HuH-7 (cell line): ENCODE data around the gene HBA1.
"Not testable (repeated sequence)": the region's sequence is repeated elsewhere in the genome, so short reads cannot be mapped to it uniquely, and the experiment has no call there.

Experiments used
- DNase-seq: peaks from one replicate; pipeline ENCODE4 v3.0.0; 2011; ENCODE audit warnings: low spot score

HBA1 gene

DNA sequence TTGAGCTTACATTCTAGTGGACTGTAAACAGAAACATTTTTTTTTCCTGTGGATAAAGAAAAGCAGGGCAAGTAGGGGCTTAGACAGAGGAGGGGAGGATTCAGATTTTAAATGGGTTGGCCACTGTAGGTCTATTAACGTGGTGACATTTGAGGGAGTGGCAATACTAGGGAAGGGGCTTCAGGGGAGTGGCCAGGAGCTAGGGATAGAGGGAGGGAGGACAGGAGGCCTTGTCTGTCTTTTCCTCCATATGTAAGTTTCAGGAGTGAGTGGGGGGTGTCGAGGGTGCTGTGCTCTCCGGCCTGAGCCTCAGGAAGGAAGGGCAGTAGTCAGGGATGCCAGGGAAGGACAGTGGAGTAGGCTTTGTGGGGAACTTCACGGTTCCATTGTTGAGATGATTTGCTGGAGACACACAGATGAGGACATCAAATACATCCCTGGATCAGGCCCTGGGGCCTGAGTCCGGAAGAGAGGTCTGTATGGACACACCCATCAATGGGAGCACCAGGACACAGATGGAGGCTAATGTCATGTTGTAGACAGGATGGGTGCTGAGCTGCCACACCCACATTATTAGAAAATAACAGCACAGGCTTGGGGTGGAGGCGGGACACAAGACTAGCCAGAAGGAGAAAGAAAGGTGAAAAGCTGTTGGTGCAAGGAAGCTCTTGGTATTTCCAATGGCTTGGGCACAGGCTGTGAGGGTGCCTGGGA is 17.2 kb upstream of the HBA1 start:
- no peak for DNase-seq

DNA sequence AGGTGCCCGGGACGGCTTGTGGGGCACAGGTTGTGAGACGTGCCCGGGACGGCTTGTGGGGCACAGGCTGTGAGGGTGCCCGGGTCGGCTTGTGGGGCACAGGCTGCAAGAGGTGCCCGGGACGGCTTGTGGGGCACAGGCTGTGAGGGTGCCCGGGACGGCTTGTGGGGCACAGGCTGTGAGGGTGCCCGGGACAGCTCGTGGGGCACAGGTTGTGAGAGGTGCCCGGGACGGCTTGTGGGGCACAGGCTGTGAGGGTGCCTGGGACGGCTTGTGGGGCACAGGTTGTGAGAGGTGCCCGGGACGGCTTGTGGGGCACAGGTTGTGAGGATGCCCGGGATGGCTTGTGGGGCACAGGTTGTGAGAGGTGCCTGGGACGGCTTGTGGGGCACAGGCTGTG is 16.2 kb upstream of the HBA1 start:
- not testable (repeated sequence) for DNase-seq

DNA sequence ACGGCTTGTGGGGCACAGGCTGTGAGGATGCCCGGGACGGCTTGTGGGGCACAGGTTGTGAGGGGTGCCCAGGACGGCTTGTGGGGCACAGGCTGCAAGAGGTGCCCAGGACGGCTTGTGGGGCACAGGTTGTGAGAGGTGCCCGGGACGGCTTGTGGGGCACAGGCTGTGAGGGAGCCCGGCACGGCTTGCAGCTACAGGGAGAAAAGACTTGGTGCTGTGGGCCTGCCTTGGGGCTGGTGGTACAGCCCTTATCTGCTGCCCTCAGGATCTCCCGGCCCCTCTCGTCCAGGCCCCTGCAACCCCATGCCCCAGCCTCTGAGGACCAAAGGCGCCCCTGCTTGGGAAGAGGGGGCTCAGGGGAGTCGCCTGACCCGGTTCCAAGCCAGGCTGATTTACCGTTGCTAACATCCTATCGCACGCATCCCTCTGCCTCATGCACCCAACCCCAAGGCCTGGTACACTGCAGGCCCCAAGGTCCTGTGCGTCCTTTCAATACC is 15.7 kb upstream of the HBA1 start:
- DNase-seq, result no peak

DNA sequence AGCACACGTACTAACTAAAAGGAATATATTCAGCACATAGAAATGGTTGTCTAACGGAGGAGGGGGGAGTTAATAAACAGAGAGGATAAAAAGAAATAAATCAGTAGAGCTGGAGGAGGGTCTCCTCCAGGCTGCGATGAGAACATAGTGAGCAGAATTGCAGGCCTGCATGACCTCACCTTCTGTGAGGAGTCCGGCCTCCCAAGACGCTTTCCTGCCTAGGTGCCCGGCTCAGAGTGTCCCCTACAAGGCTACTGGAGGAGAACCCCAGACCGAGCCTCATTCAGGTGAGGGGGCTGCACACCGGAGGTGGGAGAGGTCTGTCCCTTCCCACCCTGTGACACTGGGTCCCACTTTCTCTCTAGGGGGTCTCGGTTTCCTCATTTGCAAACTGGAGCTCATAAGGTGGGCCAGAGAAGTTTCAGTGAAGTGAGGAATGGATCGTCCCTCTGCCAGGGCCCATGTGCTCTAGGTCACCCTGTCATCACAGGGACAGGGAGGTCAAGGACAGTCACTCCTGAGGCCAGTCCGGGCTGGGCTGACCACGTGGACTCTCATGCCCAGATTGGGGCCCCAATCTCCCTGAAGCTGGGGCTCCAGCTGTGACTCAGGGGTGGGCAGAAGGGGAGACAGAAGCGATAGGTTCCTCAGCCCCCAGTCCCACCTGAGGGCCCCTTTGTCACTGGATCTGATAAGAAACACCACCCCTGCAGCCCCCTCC is 14.0 kb upstream of the HBA1 start:
- no peak for DNase-seq

DNA sequence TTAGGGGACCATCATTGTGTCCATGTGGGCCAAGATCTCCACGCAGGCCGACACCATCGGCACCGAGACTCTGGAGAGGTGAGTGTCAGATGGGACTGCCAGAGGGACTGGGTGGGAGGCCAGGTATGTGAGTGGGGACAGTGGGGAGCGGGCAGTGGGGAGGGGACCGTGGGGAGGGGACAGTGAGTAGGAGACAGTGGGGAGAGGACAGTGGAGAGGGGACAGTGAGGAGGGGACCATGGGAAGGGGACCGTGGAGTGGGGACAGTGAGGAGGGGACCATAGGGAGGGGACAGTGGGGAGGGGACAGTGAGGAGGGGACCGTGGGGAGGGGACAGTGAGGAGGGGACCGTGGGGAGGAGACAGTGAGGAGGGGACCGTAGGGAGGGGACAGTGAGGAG is 13.3 kb upstream of the HBA1 start:
- DNase-seq, result not testable (repeated sequence)

DNA sequence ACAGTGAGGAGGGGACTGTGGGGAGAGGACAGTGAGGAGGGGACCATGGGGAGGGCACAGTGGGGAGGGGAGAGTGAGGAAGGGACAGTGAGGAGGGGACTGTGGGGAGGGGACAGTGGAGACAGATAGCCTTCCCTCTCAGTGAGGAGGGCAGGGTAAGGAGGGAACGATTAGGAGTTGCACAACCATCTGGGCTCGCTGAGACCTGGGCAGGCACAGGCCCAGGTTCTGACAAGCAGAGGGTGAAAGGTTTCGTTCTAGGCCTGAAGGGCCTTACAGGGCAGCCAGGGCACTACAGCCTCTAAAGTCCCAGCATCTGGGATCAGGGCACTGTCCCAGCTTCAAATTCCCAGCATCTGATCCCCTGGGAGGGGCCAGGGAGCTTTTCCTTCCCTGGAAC is 12.8 kb upstream of the HBA1 start:
- DNase-seq, result not testable (repeated sequence)

DNA sequence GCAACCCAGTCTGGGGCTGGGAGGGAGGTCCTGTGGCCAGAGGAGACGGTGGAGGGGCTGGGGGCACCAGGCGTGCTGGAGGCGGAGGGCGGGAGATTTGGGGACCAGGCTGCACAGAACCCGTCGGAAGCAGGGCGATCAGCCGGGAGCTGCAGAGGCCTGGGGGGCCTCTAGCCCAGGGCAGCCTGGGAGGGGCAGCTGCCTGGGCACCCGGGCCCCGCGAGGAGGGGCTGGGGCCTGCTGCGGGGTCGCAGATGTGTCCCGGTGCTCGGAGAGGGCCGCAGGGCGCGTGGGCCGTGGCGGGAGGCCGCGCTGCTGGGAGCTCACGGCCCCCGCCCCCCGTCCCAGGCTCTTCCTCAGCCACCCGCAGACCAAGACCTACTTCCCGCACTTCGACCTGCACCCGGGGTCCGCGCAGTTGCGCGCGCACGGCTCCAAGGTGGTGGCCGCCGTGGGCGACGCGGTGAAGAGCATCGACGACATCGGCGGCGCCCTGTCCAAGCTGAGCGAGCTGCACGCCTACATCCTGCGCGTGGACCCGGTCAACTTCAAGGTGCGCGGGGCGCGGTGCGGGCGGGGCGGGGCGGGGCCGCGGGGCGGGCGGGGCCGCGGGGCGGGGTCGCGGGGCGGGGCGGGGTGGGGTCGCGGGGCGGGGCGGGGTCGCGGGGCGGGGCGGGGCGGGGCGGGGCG is 12.2 kb upstream of the HBA1 start:
- DNase-seq, result not testable (repeated sequence)

DNA sequence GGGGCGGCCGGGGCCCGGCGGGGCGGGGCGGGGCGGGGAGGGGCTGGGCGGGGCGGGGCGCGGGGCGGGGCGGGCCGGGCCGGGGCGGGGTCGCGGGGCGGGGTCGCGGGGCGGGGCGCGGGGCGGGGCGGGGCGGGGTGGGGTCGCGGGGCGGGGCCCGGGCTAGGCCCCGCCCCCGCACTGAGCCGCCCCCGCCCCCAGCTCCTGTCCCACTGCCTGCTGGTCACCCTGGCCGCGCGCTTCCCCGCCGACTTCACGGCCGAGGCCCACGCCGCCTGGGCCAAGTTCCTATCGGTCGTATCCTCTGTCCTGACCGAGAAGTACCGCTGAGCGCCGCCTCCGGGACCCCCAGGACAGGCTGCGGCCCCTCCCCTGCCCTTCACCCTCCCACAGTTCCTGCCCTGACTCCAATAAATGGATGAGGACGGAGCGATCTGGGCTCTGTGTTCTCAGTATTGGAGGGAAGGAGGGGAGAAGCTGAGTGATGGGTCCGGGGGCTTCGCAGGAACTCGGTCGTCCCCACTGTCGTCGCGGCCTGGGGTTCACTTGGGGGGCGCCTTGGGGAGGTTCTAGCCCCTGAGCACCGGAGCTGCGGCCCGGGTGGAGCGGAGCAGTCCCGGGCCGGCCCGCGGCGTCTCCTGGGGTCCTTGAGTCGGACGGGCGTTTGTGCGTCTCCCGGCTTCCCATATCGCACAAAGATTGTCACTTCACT is 11.5 kb upstream of the HBA1 start:
- no peak for DNase-seq

DNA sequence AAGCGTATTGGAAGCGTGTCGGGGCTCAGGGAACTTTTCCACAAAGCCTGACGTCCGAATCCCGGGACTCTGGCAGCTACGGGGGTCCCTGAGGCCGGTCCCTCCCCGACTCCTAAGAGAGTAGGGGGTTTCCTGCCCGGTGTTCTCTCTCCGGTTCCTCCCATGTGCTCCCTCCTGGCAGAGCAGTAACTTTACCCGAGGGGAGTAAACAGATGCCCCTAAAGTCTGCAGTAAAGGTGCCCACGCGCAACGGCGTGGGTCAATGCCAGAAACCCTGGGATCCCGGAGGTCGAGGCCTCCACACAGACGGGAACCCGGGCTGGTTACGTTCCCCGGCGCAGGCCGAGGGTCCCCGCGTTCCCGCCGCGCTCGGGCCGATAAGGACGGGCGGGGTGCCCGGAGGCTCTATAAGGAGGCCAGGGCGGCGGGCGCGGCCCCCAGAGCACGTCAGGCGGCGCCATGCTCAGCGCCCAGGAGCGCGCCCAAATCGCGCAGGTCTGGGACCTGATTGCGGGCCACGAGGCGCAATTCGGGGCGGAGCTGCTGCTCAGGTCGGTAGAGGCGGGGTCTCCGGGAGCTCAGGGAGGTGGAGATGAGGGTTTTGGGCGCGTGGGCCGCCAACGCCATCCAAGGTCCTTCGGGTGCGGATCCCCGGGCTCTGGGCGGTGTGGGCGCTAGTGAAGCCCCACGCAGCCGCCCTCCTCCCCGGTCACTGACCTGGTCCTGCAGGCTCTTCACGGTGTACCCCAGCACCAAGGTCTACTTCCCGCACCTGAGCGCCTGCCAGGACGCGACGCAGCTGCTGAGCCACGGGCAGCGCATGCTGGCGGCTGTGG is 10.7 kb upstream of the HBA1 start, which contains the start of gene HBM:
Gene HBM (plus strand): TSS at position 440 of the 836 bp plus-strand sequence. CDS start 20 bp downstream, at position 460.
- no peak for DNase-seq

DNA sequence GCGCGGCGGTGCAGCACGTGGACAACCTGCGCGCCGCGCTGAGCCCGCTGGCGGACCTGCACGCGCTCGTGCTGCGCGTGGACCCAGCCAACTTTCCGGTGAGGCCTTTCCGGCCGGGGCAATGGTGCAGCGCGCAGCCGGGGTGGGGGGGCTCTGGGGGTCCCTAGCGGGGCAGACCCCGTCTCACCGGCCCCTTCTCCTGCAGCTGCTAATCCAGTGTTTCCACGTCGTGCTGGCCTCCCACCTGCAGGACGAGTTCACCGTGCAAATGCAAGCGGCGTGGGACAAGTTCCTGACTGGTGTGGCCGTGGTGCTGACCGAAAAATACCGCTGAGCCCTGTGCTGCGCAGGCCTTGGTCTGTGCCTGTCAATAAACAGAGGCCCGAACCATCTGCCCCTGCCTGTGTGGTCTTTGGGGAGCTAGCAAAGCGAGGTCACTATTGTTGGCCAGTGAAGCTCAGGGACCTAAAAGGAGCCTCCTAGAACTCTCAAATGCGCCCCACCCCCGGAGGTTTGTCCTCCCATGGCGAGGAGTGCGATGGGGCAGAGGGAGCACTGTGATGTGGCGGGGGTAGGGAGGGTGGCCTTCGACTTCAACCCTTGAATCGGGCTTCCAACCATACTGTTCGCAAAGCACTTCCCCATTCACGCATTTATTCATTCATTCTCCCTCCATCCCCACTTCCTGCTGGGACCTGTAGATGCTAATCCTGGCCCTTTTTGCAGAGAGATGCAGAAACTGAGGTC is 9.9 kb upstream of the HBA1 start:
- no peak for DNase-seq

DNA sequence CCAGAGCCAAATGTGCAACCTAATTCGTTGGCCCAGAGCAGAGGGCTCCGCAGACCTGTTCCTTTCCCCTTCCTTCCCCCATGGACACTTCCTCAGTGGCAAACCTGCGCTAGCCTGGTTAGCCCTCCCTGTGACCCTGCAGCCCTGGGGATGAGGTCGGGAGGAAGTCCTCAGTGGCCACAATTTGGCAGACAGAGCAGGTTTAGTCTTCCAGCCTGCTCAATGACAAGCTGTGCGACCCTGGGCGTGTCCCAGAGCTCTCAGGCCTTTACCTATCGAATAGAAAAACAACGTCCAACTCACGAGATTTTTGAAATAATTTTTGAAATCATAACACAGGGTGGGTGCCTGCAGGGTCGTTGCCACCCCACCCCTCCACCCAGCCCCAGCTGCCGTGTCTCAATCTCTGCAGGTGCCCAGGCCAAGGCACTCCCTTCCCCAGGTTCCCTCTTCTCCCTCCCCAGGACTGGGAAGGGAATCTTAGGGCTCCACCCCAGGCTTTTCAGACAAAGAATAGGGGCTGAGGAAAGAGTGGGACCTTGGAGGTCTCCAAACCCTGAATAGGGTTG is 9.3 kb upstream of the HBA1 start:
- DNase-seq, result no peak

DNA sequence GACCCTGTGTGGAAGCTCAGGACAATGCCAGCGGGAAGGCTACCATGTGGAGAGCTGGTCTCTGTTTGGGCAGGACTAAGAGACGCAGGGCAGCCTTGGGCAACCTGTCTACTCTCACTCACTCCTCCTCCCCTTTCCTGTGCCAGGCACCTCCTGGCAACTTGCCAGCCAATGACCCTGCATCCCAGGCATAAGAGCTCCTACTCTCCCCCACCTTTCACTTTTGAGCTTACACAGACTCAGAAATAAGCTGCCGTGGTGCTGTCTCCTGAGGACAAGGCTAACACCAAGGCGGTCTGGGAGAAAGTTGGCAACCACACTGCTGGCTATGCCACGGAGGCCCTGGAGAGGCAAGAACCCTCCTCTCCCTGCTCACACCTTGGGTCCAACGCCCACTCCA is 8.1 kb upstream of the HBA1 start:
- DNase-seq, result no peak

DNA sequence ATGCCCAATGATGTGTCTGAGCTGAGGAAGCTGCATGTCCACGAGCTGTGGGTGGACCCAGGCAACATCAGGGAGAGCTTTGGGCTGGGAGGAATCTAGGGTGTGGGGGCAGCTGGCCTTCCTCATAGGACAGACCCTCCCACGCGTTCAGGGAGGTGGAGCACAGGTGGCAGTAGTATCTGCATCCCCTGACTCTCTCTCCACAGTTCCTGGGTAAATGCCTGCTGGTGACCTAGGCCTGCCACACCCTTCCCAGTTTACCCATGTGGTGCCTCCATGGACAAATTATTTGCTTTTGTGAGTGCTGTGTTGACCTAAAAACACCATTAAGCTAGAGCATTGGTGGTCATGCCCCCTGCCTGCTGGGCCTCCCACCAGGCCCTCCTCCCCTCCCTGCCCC is 7.5 kb upstream of the HBA1 start:
- no peak for DNase-seq

DNA sequence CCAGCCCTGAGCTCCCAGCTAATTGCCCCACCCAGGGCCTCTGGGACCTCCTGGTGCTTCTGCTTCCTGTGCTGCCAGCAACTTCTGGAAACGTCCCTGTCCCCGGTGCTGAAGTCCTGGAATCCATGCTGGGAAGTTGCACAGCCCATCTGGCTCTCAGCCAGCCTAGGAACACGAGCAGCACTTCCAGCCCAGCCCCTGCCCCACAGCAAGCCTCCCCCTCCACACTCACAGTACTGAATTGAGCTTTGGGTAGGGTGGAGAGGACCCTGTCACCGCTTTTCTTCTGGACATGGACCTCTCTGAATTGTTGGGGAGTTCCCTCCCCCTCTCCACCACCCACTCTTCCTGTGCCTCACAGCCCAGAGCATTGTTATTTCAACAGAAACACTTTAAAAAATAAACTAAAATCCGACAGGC is 6.4 kb upstream of the HBA1 start:
- DNase-seq, result not testable (repeated sequence)

DNA sequence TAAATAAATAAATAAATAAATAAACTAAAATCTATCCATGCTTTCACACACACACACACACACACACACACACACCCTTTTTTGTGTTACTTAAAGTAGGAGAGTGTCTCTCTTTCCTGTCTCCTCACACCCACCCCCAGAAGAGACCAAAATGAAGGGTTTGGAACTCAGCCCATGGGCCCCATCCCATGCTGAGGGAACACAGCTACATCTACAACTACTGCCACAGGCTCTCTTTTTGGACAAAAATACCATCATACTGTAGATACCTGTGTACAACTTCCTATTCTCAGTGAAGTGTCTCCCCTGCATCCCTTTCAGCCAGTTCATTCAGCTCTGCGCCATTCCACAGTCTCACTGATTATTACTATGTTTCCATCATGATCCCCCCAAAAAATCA is 5.7 kb upstream of the HBA1 start:
- no peak for DNase-seq

DNA sequence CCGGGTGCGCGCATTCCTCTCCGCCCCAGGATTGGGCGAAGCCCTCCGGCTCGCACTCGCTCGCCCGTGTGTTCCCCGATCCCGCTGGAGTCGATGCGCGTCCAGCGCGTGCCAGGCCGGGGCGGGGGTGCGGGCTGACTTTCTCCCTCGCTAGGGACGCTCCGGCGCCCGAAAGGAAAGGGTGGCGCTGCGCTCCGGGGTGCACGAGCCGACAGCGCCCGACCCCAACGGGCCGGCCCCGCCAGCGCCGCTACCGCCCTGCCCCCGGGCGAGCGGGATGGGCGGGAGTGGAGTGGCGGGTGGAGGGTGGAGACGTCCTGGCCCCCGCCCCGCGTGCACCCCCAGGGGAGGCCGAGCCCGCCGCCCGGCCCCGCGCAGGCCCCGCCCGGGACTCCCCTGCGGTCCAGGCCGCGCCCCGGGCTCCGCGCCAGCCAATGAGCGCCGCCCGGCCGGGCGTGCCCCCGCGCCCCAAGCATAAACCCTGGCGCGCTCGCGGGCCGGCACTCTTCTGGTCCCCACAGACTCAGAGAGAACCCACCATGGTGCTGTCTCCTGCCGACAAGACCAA is 4.0 kb upstream of the HBA1 start, which contains the start of gene HBA2:
Gene HBA2 (plus strand): TSS at position 503 of the 568 bp plus-strand sequence. CDS start 37 bp downstream, at position 540.
- DNase-seq, result not testable (repeated sequence)

DNA sequence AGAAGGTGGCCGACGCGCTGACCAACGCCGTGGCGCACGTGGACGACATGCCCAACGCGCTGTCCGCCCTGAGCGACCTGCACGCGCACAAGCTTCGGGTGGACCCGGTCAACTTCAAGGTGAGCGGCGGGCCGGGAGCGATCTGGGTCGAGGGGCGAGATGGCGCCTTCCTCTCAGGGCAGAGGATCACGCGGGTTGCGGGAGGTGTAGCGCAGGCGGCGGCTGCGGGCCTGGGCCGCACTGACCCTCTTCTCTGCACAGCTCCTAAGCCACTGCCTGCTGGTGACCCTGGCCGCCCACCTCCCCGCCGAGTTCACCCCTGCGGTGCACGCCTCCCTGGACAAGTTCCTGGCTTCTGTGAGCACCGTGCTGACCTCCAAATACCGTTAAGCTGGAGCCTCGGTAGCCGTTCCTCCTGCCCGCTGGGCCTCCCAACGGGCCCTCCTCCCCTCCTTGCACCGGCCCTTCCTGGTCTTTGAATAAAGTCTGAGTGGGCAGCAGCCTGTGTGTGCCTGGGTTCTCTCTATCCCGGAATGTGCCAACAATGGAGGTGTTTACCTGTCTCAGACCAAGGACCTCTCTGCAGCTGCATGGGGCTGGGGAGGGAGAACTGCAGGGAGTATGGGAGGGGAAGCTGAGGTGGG is 3.1 kb upstream of the HBA1 start:
- not testable (repeated sequence) for DNase-seq

DNA sequence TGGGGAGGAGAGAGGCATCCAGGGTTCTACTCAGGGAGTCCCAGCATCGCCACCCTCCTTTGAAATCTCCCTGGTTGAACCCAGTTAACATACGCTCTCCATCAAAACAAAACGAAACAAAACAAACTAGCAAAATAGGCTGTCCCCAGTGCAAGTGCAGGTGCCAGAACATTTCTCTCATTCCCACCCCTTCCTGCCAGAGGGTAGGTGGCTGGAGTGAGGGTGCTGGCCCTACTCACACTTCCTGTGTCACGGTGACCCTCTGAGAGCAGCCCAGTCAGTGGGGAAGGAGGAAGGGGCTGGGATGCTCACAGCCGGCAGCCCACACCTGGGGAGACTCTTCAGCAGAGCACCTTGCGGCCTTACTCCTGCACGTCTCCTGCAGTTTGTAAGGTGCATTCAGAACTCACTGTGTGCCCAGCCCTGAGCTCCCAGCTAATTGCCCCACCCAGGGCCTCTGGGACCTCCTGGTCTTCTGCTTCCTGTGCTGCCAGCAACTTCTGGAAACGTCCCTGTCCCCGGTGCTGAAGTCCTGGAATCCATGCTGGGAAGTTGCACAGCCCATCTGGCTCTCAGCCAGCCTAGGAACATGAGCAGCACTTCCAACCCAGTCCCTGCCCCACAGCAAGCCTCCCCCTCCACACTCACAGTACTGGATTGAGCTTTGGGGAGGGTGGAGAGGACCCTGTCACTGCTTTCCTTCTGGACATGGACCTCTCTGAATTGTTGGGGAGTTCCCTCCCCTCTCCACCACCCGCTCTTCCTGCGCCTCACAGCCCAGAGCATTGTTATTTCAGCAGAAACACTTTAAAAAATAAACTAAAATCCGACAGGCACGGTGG is 2.3 kb upstream of the HBA1 start:
- DNase-seq, result not testable (repeated sequence)
